C4-2B (cell line): ENCODE results near the gene TCP11.

ENCODE experiments used
- CTCF ChIP-seq: fragments of 450-650 bp; conservative IDR thresholded peaks from 2 replicates; pipeline ENCODE4 v1.5.1; 2017; ENCODE audit warnings: mild to moderate bottlenecking
- ZFX ChIP-seq: fragments of 450-650 bp; IDR thresholded peaks from 2 replicates; pipeline ENCODE4 v1.6.1; 2017

DNA sequence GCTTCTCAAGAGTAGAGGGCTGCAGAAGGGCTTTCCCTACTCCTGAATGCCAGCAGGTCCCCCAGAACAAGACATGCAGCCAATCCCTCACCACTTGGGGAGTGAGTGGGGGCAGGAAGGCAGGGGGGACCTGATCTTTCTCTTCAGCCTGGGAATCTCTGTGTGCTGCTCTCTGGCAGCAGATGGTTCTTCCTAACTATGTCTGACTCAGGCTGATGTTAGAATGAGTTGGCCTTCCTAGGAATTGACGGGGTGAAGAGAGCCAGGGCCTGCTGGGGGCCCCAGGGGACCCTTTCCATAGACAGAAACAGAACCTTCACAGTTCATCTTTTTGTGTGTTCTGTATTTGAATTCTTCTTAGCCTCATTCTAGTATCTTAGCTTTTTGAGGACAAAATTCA is 29.0 kb upstream of the TCP11 start:
- TF ChIP-seq CTCF (no peak), ZFX (no peak)
